Activated CD4-positive, alpha-beta T cell treated with anti-CD3 and anti-CD28 coated beads, Interleukin-2, Interleukin-4, amounts not matched to agents 100 ng/mL and 50 ng/mL, durations not matched to agents 16 hours and 8 hours (primary cell): ENCODE results near the gene PPCDC.

ENCODE experiments used
- DNase-seq: peaks from one replicate; pipeline ENCODE4 v3.0.0-alpha.2; 2020; ENCODE audit warnings: low spot score

Gene PPCDC

GRCh38 chr15:75023181-75023871 lies at the start of gene PPCDC:
Gene PPCDC, plus strand, starts transcription at chr15:75023590. Its CDS starts 4,729 bp downstream, at chr15:75028319.
- peak; percentile 98 for DNase-seq

GRCh38 chr15:74976159-74976558 lies 47.2 kb upstream of the PPCDC start:
- DNase-seq: no peak

GRCh38 chr15:74977599-74977998 lies 45.8 kb upstream of the PPCDC start:
- peak; percentile 72 for DNase-seq

DNA sequence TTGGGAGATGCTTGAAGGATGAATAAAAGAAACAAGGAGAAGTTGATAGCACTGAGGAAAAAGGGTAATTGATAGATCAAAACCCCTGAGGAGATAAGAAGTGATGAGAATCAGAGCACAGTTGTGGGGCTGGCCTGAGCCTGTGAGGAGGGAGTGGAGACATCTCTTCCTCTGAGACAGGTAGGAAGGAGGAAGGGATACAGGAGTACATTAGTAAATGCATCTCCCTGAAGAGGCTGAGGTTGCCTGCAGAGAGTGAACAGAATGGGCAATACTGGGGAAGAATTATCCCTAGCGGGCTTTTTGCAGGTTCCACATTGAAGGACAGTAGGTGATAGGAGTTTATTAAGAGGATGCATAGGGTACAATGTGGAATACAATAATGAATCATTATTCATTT lies 45.3 kb upstream of the PPCDC start:
- DNase-seq: no peak

DNA sequence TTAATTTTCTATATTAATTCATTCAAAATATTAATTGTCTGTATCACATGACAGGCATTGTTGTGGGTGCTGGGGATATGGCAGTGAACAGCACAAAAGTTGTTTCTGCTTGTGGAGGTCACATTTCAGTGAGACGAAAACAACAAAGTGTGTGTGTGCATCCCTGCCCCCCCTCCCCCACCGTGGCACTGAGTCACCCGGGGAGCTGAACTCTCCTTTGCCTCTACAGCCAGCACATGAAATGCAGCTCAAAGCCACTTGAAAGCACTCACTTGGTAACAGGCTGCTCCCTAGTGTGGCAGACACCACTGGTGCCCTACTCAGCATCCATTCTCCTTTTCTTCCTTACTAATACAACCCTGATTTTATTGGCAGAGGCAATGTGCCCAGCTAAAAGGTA lies 44.9 kb upstream of the PPCDC start:
- peak; percentile 51 for DNase-seq

- no peak for DNase-seq
Observed at GRCh38 chr15:74982183-74982582, 41.2 kb upstream of the PPCDC start.

- peak; percentile 80 for DNase-seq
Observed at GRCh38 chr15:74983725-74984231, 39.6 kb upstream of the PPCDC start.

DNA sequence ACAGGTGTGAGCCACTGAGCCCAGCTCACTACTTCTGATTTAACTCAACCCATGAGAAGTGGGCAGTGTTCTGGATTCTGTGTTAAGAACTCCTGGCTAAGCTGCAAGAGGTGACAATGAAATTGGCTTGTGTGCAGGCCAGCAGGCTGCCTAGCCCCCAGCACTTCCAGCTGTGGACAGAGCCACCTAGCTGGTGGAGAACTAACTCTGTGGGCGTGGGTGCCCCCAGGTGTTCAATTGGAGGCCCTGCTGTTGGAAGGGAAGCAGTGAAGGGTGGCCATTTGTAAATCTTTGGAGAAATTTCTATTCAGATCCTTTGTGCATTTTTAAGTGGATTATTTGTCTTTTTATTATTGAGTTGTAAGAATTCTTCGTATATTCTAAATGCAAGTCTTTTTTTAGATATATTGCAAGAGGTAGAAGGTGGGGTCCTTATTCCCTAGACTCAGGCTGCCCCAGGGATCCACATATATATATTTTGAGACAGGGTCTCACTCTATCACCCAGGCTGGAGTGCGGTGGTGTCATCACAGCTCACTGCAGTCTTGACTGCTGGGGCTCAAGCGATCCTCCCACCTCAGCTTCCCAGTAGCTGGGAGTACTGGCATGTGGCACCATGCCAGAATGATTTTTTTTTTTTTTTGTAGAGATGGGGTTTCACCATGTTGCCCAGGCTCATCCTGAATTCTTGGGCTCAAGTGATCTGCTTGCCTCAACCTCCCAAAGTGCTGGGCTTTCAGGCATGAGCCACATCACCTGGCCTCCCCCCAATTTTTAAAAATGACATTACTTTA lies 35.2 kb upstream of the PPCDC start:
- DNase-seq: peak; percentile 36

GRCh38 chr15:74989527-74989926 lies 33.9 kb upstream of the PPCDC start:
- no peak for DNase-seq

- no peak for DNase-seq
Observed at GRCh38 chr15:74992619-74993018, 30.8 kb upstream of the PPCDC start.

DNA sequence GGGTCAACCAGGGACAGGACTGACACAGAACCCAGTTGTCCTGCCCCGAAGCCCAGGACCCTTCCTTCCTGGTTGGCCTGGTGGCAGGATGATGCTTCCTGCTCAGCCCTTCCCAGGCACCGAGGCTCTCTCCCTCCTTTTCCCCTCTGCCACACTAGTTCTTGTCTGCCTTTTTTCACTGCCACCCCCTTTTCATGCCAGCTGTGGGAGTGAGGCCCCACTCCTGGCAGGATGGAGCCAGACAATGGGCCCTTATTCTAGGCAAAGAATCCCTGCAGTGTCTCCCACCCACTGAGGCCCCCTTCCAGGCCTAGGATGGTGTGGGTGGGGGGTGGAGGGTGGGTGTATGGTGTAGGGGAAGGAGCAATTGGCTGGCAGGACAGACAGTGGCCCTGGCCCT lies 29.2 kb upstream of the PPCDC start:
- no peak for DNase-seq

- no peak for DNase-seq
Observed at GRCh38 chr15:74994685-74995084, 28.7 kb upstream of the PPCDC start.

- DNase-seq: peak; percentile 95
Observed at GRCh38 chr15:74995182-74995778, 28.1 kb upstream of the PPCDC start, which contains the start of gene SCAMP5. Gene SCAMP5, plus strand, starts transcription at chr15:74995563. Its CDS starts 16,277 bp downstream, at chr15:75011840.

DNA sequence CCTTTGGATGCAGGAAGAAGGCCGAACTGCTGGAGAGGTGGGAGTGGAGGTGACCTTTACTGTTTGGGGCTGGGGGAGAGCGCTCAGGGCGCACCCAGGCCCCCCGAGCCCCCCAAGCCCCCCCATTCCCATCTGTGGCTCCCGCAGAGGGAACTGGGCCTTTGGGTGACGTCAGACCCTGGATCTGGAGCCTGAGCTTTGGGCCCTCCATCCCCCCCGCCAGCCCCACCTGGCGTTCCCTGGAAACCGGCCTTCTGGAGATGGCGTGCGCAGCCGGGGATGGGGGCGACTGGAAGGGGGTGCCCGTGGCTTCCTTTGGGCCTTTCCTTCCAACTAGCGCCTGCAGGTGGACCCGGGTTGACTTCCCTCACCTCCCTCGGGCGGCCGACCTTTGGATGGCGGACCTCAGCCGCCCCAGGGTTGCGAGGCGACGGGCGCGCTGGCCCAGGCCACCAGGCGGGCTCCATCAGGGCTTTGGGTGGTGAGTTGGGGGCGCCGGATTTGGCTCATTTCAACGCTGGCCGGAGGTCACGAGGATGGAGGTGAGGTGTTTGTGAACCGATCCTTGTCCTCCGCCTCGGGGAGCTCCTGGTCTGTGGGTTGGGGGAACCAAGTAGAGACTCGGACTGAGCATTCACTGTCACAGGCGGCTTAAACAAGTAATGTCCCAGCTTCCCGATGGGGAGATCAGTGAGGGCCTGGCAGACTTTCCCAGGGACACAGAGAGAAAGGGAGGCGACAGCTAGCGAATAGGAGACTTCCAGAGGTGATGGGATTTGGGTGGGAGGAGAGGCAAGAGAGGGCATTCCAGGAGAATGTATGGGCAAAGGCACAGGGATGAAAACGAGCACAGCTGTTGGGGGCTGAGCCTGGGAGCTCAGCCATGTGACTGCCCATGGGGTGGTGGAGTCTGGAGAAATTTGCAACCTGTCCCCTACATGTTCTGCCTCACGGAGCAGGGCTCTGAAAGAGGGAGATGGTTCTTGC lies 27.3 kb upstream of the PPCDC start:
- no peak for DNase-seq

GRCh38 chr15:74997141-74997540 lies 26.2 kb upstream of the PPCDC start:
- no peak for DNase-seq

- DNase-seq: no peak
Observed at GRCh38 chr15:74997543-74997942, 25.8 kb upstream of the PPCDC start.

GRCh38 chr15:75001310-75001709 lies 22.1 kb upstream of the PPCDC start:
- DNase-seq: no peak

DNA sequence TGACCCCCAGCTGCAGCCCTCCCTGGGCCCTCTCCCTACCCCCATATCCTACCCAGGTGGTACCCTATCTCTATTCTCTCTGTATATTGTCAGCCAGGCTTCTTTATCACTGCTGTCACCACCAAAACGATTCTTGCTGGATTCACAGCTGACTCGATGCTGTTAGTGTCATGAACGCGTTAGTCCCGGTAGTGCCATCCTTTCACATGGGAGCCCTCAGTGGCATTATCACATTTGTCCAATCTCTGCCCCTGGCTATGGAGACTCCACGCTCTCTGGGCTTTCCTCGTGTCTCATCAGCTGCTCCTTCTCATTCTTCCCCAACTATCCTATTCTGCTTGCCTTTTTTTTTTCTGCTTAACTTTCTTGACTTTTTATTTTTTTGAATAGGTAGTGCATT lies 21.0 kb upstream of the PPCDC start:
- no peak for DNase-seq

- no peak for DNase-seq
Observed at GRCh38 chr15:75007216-75007615, 16.2 kb upstream of the PPCDC start.

DNA sequence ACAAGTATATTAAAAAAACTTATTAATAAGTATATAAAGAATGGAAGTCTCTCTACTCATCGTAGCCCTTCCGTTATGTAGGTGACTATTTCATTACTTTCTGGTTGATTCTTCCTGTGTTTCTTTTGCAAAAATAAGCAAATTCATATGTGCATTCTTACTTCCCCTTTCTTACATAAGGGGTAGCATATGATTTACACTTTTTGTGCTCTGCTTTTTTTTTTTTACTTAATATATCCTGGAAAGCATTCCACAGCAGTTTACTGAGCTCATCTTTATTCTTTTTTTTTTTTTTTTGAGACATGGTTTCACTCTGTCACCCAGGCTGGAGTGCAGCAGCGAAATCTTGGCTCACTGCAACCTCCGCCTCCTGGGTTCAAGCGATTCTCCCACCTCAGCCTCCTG lies 15.2 kb upstream of the PPCDC start:
- DNase-seq: no peak

DNA sequence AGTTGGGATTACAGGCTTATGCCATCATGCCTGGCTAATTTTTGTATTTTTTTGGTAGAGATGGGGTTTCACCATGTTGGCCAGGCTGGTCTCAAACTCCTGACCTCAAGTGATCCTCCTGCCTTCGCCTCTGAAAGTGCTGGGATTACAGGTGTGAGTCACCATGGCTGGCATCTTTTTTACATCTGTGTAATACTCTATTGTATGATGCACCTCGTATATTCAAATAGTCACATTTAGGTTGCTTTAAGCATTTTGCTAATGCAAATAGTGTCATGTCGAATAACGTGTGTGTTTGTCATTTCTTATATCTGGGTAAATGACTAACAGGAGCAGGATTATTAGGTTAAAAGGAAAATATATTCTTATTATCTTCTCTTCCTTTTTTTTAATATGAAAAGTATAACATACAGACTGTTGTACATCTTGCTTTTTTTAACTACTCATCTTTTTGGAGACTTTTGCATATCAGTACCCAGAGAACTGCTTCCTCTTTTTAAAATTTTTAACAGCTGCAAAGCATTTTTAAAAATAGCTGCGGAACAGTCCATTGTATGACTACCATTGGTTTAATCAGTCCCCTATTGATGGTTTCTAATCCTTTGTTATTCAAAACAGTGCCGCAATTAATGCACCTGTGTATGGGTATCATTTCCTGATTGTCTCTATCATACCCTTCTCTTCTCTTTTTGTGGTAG lies 14.6 kb upstream of the PPCDC start:
- no peak for DNase-seq
